Stromal cell of bone marrow (primary cell): Measurements from ENCODE around the gene OPRD1.
"Not testable (repeated sequence)": the region's sequence is repeated elsewhere in the genome, so short reads cannot be mapped to it uniquely, and the experiment has no call there.

ENCODE experiments used
- DNase-seq: peaks from one replicate; pipeline ENCODE4 v3.0.0-alpha.2; 2012; ENCODE audit warnings: low read depth

OPRD1 gene

GRCh38 chr1:28811766-28812668 is at the start of gene OPRD1:
Gene OPRD1 (plus strand): TSS chr1:28812170. CDS start chr1:28812384, 214 bp downstream.
- DNase-seq = no peak

- no peak for DNase-seq
Observed at GRCh38 chr1:28766532-28767183, 45.3 kb upstream of the OPRD1 start.

- no peak for DNase-seq
Observed at GRCh38 chr1:28770601-28771165, 41.3 kb upstream of the OPRD1 start.

GRCh38 chr1:28771921-28772320 is 40.0 kb upstream of the OPRD1 start:
- DNase-seq = not testable (repeated sequence)

- no peak for DNase-seq
Observed at GRCh38 chr1:28773105-28773504, 38.9 kb upstream of the OPRD1 start.

- DNase-seq = peak; percentile 60
Observed at GRCh38 chr1:28775121-28775942, 36.6 kb upstream of the OPRD1 start.

GRCh38 chr1:28776341-28776740 is 35.6 kb upstream of the OPRD1 start:
- DNase-seq = no peak

GRCh38 chr1:28778021-28778420 is 33.9 kb upstream of the OPRD1 start:
- no peak for DNase-seq

GRCh38 chr1:28779751-28780408 is 32.1 kb upstream of the OPRD1 start:
- DNase-seq = no peak

GRCh38 chr1:28781305-28781704 is 30.7 kb upstream of the OPRD1 start:
- DNase-seq = no peak

- DNase-seq = no peak
Observed at GRCh38 chr1:28782011-28782410, 30.0 kb upstream of the OPRD1 start.

GRCh38 chr1:28783363-28783762 is 28.6 kb upstream of the OPRD1 start:
- DNase-seq = no peak

GRCh38 chr1:28789412-28789811 is 22.6 kb upstream of the OPRD1 start:
- no peak for DNase-seq

- DNase-seq = no peak
Observed at GRCh38 chr1:28789816-28790215, 22.2 kb upstream of the OPRD1 start.

GRCh38 chr1:28790377-28791035 is 21.5 kb upstream of the OPRD1 start:
- DNase-seq = no peak

GRCh38 chr1:28791929-28792328 is 20.0 kb upstream of the OPRD1 start:
- not testable (repeated sequence) for DNase-seq

- no peak for DNase-seq
Observed at GRCh38 chr1:28792644-28793121, 19.3 kb upstream of the OPRD1 start.

GRCh38 chr1:28794582-28794981 is 17.4 kb upstream of the OPRD1 start:
- DNase-seq = not testable (repeated sequence)

- DNase-seq = no peak
Observed at GRCh38 chr1:28796352-28797211, 15.4 kb upstream of the OPRD1 start.

- no peak for DNase-seq
Observed at GRCh38 chr1:28800324-28800723, 11.6 kb upstream of the OPRD1 start.
